ENCODE data around the gene RGS8. TPM values are rescaled to one million over a fixed set of nuclear protein-coding genes. Genes with fewer than 3 reads are reported as not detected.
A peak's percentile ranks its signal among the peaks of the same experiment; 100 is the strongest.

The RGS8 gene
- polyA plus RNA-seq, 1 donor from 2014 or later = 8.3 TPM

DNA sequence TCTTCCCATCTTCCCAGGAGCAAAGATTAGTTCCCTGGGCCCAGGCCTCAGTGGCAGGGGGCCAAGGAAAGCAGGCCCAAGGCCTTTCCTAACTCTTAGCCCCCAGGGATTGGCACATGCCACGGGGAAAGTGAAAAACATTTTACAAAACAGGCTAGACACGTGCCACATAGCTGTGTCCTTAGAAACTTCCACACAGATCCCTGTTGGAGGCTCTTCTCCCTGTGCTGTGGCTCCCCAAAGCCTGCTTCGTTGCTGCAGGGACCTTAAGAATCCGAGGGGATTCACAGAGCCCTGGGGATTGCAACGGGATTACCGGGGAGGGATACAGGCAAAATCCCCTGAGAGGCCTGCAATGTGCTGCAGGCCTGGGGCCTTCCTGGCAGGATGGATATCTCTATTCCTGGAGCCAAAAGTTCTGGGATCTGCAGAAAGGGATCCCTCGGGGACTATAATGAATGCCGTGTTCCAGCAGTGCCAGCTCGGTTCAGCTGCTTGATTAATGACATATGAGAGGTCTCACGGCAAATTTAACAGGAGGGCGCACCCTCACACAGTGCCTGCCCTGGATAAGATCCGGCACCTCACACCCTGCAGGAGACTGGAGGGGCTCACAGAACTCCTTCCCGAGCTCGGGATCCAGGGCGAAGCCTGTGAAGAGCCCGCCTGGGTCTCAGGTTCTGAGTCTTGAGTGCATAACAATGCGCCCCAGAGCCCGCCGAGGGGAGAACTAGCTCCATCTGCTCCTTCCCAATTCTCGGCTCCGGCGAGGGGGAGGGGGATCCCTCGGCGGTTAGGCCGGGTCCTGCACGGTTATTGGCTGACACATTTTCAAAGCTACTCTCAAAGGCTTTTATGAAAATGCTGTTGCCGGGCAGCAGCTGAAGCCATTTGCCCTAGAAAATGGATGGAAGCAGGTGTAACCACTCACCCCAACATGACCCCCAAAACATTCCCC lies 15.3 kb upstream of the RGS8 start:
- Histone ChIP-seq H3K9ac (ENCODE audit: low read length) (no peak overlapping the region), H3F3A (ENCODE audit: insufficient read depth, low read length, poor library complexity, severe bottlenecking) (no peaks in the 10 kb centered on the region), H3K27ac (ENCODE audit: low read length) (no peak overlapping the region), H3K9me3 (ENCODE audit: low read length) (no peaks in the 10 kb centered on the region), H2AFZ (ENCODE audit: low read depth, low read length) (peak overlapping the region; percentile 9), H3K4me3 (ENCODE audit: low read length) (no peak overlapping the region), H3K36me3 (ENCODE audit: insufficient read depth, low read length) (no peaks in the 10 kb centered on the region), H3K79me2 (replicated peaks; ENCODE audit: insufficient read depth, low read length) (no peaks in the 10 kb centered on the region), H3K4me2 (ENCODE audit: low read length) (no peak overlapping the region), H4K20me1 (ENCODE audit: insufficient read depth) (no peaks in the 10 kb centered on the region), H3K9me2 (ENCODE audit: insufficient read depth, low read length) (no peaks in the 10 kb centered on the region), H3K27me3 (ENCODE audit: insufficient read depth, low read depth, low read length) (no peaks in the 10 kb centered on the region)
- TF ChIP-seq EZH2 (IDR thresholded peaks at IDR 0.05; ENCODE audit: borderline replicate concordance, insufficient read depth, low read length, poor library complexity, severe bottlenecking) (no peak), POLR2AphosphoS5 (IDR thresholded peaks at IDR 0.05) (no peak), EP300 (conservative IDR thresholded peaks at IDR 0.05; ENCODE audit: poor library complexity, severe bottlenecking) (no peak), TAF1 (IDR thresholded peaks at IDR 0.05; ENCODE audit: low read depth) (no peak), SMC3 (conservative IDR thresholded peaks at IDR 0.05; ENCODE audit: poor library complexity) (no peak), RAD21 (conservative IDR thresholded peaks at IDR 0.05) (no peak), MXI1 (conservative IDR thresholded peaks at IDR 0.05; ENCODE audit: poor library complexity, severe bottlenecking) (no peak)
- TF ChIP-seq, protein P1, sequence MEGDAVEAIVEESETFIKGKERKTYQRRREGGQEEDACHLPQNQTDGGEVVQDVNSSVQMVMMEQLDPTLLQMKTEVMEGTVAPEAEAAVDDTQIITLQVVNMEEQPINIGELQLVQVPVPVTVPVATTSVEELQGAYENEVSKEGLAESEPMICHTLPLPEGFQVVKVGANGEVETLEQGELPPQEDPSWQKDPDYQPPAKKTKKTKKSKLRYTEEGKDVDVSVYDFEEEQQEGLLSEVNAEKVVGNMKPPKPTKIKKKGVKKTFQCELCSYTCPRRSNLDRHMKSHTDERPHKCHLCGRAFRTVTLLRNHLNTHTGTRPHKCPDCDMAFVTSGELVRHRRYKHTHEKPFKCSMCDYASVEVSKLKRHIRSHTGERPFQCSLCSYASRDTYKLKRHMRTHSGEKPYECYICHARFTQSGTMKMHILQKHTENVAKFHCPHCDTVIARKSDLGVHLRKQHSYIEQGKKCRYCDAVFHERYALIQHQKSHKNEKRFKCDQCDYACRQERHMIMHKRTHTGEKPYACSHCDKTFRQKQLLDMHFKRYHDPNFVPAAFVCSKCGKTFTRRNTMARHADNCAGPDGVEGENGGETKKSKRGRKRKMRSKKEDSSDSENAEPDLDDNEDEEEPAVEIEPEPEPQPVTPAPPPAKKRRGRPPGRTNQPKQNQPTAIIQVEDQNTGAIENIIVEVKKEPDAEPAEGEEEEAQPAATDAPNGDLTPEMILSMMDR (IDR thresholded peaks at IDR 0.05; ENCODE audit: poor library complexity, severe bottlenecking) = no peak
- TF ChIP-seq, protein P2, sequence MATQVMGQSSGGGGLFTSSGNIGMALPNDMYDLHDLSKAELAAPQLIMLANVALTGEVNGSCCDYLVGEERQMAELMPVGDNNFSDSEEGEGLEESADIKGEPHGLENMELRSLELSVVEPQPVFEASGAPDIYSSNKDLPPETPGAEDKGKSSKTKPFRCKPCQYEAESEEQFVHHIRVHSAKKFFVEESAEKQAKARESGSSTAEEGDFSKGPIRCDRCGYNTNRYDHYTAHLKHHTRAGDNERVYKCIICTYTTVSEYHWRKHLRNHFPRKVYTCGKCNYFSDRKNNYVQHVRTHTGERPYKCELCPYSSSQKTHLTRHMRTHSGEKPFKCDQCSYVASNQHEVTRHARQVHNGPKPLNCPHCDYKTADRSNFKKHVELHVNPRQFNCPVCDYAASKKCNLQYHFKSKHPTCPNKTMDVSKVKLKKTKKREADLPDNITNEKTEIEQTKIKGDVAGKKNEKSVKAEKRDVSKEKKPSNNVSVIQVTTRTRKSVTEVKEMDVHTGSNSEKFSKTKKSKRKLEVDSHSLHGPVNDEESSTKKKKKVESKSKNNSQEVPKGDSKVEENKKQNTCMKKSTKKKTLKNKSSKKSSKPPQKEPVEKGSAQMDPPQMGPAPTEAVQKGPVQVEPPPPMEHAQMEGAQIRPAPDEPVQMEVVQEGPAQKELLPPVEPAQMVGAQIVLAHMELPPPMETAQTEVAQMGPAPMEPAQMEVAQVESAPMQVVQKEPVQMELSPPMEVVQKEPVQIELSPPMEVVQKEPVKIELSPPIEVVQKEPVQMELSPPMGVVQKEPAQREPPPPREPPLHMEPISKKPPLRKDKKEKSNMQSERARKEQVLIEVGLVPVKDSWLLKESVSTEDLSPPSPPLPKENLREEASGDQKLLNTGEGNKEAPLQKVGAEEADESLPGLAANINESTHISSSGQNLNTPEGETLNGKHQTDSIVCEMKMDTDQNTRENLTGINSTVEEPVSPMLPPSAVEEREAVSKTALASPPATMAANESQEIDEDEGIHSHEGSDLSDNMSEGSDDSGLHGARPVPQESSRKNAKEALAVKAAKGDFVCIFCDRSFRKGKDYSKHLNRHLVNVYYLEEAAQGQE (IDR thresholded peaks at IDR 0.05; ENCODE audit: borderline replicate concordance) = no peak

DNA sequence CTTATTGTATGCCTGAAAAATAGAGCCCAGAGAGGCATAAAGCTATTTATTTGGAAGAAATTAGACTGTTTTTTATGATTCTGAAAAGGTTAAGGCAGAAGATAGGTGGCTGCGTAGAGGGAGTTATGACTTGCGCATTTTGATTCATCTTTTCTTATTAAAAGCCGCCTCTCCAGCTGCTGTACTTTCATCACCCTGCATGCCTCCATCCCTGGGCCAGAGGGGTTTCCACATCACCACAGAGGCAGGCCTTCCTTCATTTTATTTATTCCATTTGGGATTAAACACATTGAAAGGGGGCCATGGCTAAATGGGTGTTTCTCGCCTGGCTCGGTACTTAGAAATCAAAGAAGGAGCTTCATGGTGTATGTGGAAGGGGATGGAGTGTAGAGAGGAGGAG lies 14.6 kb upstream of the RGS8 start:
- TF ChIP-seq MXI1 (conservative IDR thresholded peaks at IDR 0.05; ENCODE audit: poor library complexity, severe bottlenecking) (no peak), RAD21 (conservative IDR thresholded peaks at IDR 0.05) (no peak), SMC3 (conservative IDR thresholded peaks at IDR 0.05; ENCODE audit: poor library complexity) (no peak), TAF1 (IDR thresholded peaks at IDR 0.05; ENCODE audit: low read depth) (no peak), EP300 (conservative IDR thresholded peaks at IDR 0.05; ENCODE audit: poor library complexity, severe bottlenecking) (no peak), EZH2 (IDR thresholded peaks at IDR 0.05; ENCODE audit: borderline replicate concordance, insufficient read depth, low read length, poor library complexity, severe bottlenecking) (no peak), POLR2AphosphoS5 (IDR thresholded peaks at IDR 0.05) (no peak)
- TF ChIP-seq, protein P2 (IDR thresholded peaks at IDR 0.05; ENCODE audit: borderline replicate concordance) = no peak
- TF ChIP-seq, protein P1 (IDR thresholded peaks at IDR 0.05; ENCODE audit: poor library complexity, severe bottlenecking) = no peak
- Histone ChIP-seq H3K79me2 (replicated peaks; ENCODE audit: insufficient read depth, low read length) (no peaks in the 10 kb centered on the region), H3F3A (ENCODE audit: insufficient read depth, low read length, poor library complexity, severe bottlenecking) (no peaks in the 10 kb centered on the region), H2AFZ (ENCODE audit: low read depth, low read length) (no peak overlapping the region), H3K27ac (ENCODE audit: low read length) (no peak overlapping the region), H4K20me1 (ENCODE audit: insufficient read depth) (no peaks in the 10 kb centered on the region), H3K27me3 (ENCODE audit: insufficient read depth, low read depth, low read length) (no peaks in the 10 kb centered on the region), H3K4me3 (ENCODE audit: low read length) (no peak overlapping the region), H3K36me3 (ENCODE audit: insufficient read depth, low read length) (no peaks in the 10 kb centered on the region), H3K9ac (ENCODE audit: low read length) (no peak overlapping the region), H3K9me3 (ENCODE audit: low read length) (no peaks in the 10 kb centered on the region), H3K4me2 (ENCODE audit: low read length) (no peak overlapping the region), H3K9me2 (ENCODE audit: insufficient read depth, low read length) (no peaks in the 10 kb centered on the region)
